Endothelial cell of umbilical vein (primary cell): ENCODE measurements around the gene GPR17. TPM values are rescaled to one million over a fixed set of nuclear protein-coding genes. Genes with fewer than 3 reads are reported as not detected.

Experiments
- BruUV-seq: library from RNA; stranded (reverse); fragments of 400-500 nt; replicated peaks from 2 replicates; lab custom pipeline; 2021; lab: Mats Ljungman, UMichigan
- CTCF ChIA-PET: fragments of 300-600, 350-600 bp; sonication (Branson Sonifier 250); formaldehyde crosslinking; loops from one replicate; lab custom pipeline; 2021; ENCODE audit warnings: antibody characterized with exemption, inconsistent platforms; lab: Charles Lee
- POLR2A ChIA-PET: fragments of 300-600, 350-600 bp; sonication (Branson Sonifier 250); formaldehyde crosslinking; loops from one replicate; lab custom pipeline; 2021; ENCODE audit warnings: antibody characterized with exemption, inconsistent platforms; lab: Charles Lee
- DNase-seq: peaks from one replicate; pipeline ENCODE4 v3.0.0-alpha.2; 2011; ENCODE audit warnings: low read depth, low spot score
- FAIRE-seq: peaks from 2 replicates; lab custom pipeline; 2011; peaks lifted over from hg19 to GRCh38; lab: Jason Lieb, UNC
- H2AFZ ChIP-seq: 2 replicates; pipeline ENCODE4 v1.6.0; 2012; ENCODE audit warnings: low read depth, low read length, control low read depth, inconsistent platforms
- H3K27ac ChIP-seq: 2 replicates; pipeline ENCODE4 v1.5.1; 2011; ENCODE audit warnings: low read depth, mild to moderate bottlenecking, control low read depth, low read length, moderate library complexity; ENCODE audit not compliant: insufficient read depth
- H3K27me3 ChIP-seq, 2 experiments: 2 replicates each; pipeline versions ENCODE4 v1.6.0 to v1.6.1; 2011; ENCODE audit warnings: low read length in 2 of 2, mixed read lengths in 1 of 2; ENCODE audit not compliant: control insufficient read depth in 2 of 2, insufficient read depth in 2 of 2
- H3K36me3 ChIP-seq, 2 experiments: 2 replicates in 1 of 2; 3 replicates in 1 of 2; pipeline ENCODE4 v1.5.1; 2011; ENCODE audit warnings: low read length in 2 of 2, mild to moderate bottlenecking in 1 of 2, moderate library complexity in 1 of 2; ENCODE audit not compliant: control insufficient read depth in 2 of 2, insufficient read depth in 2 of 2; ENCODE audit errors: extremely low read depth in 1 of 2
- H3K4me1 ChIP-seq: 3 replicates; pipeline ENCODE4 v1.5.1; 2011; ENCODE audit warnings: mild to moderate bottlenecking, low read length; ENCODE audit not compliant: control insufficient read depth, insufficient read depth; ENCODE audit errors: extremely low read depth
- H3K4me2 ChIP-seq: 2 replicates; pipeline ENCODE4 v1.6.1; 2011; ENCODE audit warnings: low read length, control low read depth, mixed read lengths; ENCODE audit not compliant: insufficient read depth
- H3K4me3 ChIP-seq, 3 experiments: fragments of 200-600 bp in 1 of 3; sonication (generic), shearing (Covaris generic) in 1 of 3; replicated peaks in 1 of 3; 2 replicates each; pipeline ENCODE4 v1.5.1; 2011 to 2016; ENCODE audit warnings: control low read depth in 3 of 3, low read length in 3 of 3, mild to moderate bottlenecking in 2 of 3, inconsistent platforms in 1 of 3, low read depth in 1 of 3, moderate library complexity in 1 of 3; ENCODE audit not compliant: insufficient read depth in 1 of 3
- H3K79me2 ChIP-seq: 2 replicates; pipeline ENCODE4 v1.6.0; 2012; ENCODE audit warnings: low read length, inconsistent platforms; ENCODE audit not compliant: control insufficient read depth, insufficient read depth
- H3K9ac ChIP-seq: replicated peaks from 2 replicates; pipeline ENCODE3; 2011; ENCODE audit warnings: low read length, control low read depth; ENCODE audit not compliant: insufficient read depth; ENCODE audit errors: extremely low read depth
- H3K9me1 ChIP-seq: replicated peaks from 3 replicates; pipeline ENCODE4 v1.6.0; 2011; ENCODE audit warnings: mild to moderate bottlenecking, low read length; ENCODE audit not compliant: control insufficient read depth, insufficient read depth; ENCODE audit errors: extremely low read depth
- H3K9me3 ChIP-seq: replicated peaks from 2 replicates; pipeline ENCODE4 v1.5.1; 2012; ENCODE audit warnings: low read length, inconsistent platforms; ENCODE audit not compliant: control insufficient read depth, insufficient read depth
- H4K20me1 ChIP-seq: replicated peaks from 2 replicates; pipeline ENCODE3; 2011; ENCODE audit warnings: mild to moderate bottlenecking, low read length; ENCODE audit not compliant: control insufficient read depth, insufficient read depth; ENCODE audit errors: extremely low read depth
- EZH2 ChIP-seq: IDR thresholded peaks from 2 replicates; pipeline ENCODE4 v1.6.1; 2012; ENCODE audit warnings: borderline replicate concordance, low read depth, mild to moderate bottlenecking, moderate library complexity, low read length, inconsistent platforms; ENCODE audit not compliant: severe bottlenecking
- FOS ChIP-seq: IDR thresholded peaks from 2 replicates; pipeline ENCODE4 v1.6.1; 2011; ENCODE audit warnings: mild to moderate bottlenecking, low read length, moderate library complexity, borderline replicate concordance; ENCODE audit not compliant: insufficient read depth
- GATA2 ChIP-seq: IDR thresholded peaks from 2 replicates; pipeline ENCODE4 v1.7.0; 2011; ENCODE audit warnings: low read depth, mild to moderate bottlenecking, moderate library complexity, mixed read lengths, low read length; ENCODE audit not compliant: insufficient read length, insufficient read depth
- JUN ChIP-seq: IDR thresholded peaks from 2 replicates; pipeline ENCODE4 v1.6.1; 2011; ENCODE audit warnings: borderline replicate concordance, low read depth; ENCODE audit not compliant: insufficient read length, insufficient read depth
- MAX ChIP-seq: IDR thresholded peaks from 2 replicates; pipeline ENCODE4 v1.6.1; 2011; ENCODE audit not compliant: insufficient read depth, insufficient read length
- MYC ChIP-seq: IDR thresholded peaks from one replicate; pipeline ENCODE4 v1.6.1; 2011; ENCODE audit warnings: mild to moderate bottlenecking, low read depth, low read length
- POLR2A ChIP-seq: IDR thresholded peaks from 2 replicates; pipeline ENCODE4 v1.6.1; 2012; ENCODE audit warnings: low read depth, mild to moderate bottlenecking, control low read depth, low read length
- POLR2AphosphoS5 ChIP-seq: IDR thresholded peaks from 2 replicates; pipeline ENCODE4 v1.6.1; 2012; ENCODE audit warnings: low read depth, mild to moderate bottlenecking, control low read depth, low read length, moderate library complexity; ENCODE audit not compliant: insufficient read depth
- dilution Hi-C: fragments of 300-500 bp; cut with MboI; formaldehyde crosslinking; loops from one replicate; pipeline ENCODE4 v1.15.0; 2019; ENCODE audit warnings: low sequenced_read_pairs; ENCODE audit not compliant: extremely low pct_ligation_motif_present
- intact Hi-C: fragments of 100-400 bp; cut with micrococcal nuclease; formaldehyde crosslinking; loops from one replicate; pipeline ENCODE4 v1.10.0; 2022
- polyA plus RNA-seq, 4 experiments: library from polyadenylated mRNA; depleted of rRNA in 3 of 4; stranded (reverse) in 3 of 4; unstranded in 1 of 4; fragments of >200 nt; gene quantifications; 2 replicates each; pipeline versions ENCODE4 v1.2.1 to v1.2.3, GENCODE V29; 2011 to 2012; ENCODE audit warnings: missing spikeins in 1 of 4
- total RNA-seq: library from RNA; stranded (reverse); gene quantifications from 2 replicates; pipeline ENCODE4 v1.2.3, GENCODE V29; 2021
- TF ChIP-seq, protein P1 (sequence below), 2 donors: IDR thresholded peaks; 1 replicate in 1 of 2; 2 replicates in 1 of 2; pipeline ENCODE4 v1.5.1; 2011; ENCODE audit warnings: low read length in 2 of 2, mild to moderate bottlenecking in 2 of 2, moderate library complexity in 2 of 2, control low read depth in 1 of 2, inconsistent platforms in 1 of 2, low read depth in 1 of 2; ENCODE audit not compliant: insufficient read depth in 1 of 2; ENCODE audit errors: extremely low read depth in 1 of 2

Gene GPR17
- total and polyA plus RNA-seq, 2 donors (not counting 3 experiments of a cell fraction or from before 2014, with no cell fraction given): 0.10 TPM; not detected in 1

DNA sequence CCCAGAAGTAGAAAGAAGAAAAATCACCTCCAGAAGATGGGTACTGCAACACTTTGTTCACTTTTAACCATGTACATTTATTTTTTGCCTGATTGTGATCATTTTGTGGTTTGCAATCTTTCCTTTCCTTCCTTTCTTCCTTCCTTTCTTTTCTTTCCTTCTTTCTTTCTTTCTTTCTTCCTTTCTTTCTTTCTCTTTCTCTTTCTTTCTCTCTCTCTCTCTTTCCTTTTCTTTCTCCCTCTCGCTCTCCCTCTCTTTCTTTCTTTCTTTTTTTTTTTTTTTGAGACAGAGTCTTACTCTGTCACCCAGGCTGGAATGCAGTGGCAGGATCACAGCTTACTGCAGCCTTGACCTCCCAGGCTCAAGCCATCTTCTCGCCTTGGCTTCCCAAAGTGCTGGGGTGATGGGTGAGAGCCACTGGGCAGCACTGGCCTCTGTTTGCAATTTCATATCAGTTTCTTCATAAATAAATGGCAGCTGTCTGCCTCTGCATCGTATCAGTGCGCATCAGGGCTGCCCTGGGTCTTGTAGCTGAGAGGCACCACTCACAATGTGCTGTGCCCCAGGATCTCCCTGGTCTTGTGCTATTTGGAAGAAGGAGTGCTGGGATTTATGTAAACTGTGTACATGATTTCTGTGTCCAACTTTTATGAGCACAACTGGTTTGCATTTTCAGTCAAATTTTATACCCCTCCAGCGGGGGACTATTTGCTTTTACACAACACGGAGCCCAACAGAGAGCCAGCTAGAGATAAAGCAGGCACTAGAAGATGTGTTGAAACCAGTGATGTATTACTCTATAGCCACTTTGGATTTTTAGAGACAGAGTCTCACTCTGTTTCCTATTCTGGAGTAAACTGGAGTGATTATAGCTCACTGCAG lies 36.3 kb downstream of the GPR17 start:
- CTCF ChIA-PET: interaction anchor here (0.8 to 4.7 kb wide), 8 partner anchors 12 to 155 kb away, joined by 3 to 38 read pairs (median 6); no protein-coding TSS in a partner anchor

More for the DNA sequence above, 36.3 kb downstream of the GPR17 start:
- intact Hi-C loops (no loop called here), dilution Hi-C loops (no loop called here)
- no peak for TF ChIP-seq JUN
- no peak for TF ChIP-seq MYC
- TF ChIP-seq, protein P1, sequence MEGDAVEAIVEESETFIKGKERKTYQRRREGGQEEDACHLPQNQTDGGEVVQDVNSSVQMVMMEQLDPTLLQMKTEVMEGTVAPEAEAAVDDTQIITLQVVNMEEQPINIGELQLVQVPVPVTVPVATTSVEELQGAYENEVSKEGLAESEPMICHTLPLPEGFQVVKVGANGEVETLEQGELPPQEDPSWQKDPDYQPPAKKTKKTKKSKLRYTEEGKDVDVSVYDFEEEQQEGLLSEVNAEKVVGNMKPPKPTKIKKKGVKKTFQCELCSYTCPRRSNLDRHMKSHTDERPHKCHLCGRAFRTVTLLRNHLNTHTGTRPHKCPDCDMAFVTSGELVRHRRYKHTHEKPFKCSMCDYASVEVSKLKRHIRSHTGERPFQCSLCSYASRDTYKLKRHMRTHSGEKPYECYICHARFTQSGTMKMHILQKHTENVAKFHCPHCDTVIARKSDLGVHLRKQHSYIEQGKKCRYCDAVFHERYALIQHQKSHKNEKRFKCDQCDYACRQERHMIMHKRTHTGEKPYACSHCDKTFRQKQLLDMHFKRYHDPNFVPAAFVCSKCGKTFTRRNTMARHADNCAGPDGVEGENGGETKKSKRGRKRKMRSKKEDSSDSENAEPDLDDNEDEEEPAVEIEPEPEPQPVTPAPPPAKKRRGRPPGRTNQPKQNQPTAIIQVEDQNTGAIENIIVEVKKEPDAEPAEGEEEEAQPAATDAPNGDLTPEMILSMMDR (IDR thresholded peaks at IDR 0.05; ENCODE audit: extremely low read depth in 1 of 2, insufficient read depth in 1 of 2, low read depth in 1 of 2, low read length in 2 of 2): no peak
- TF ChIP-seq EZH2: no peak
- no peak for TF ChIP-seq MAX
- TF ChIP-seq POLR2A: no peak
- TF ChIP-seq POLR2AphosphoS5: no peak
- TF ChIP-seq FOS: no peak
- TF ChIP-seq GATA2: no peak
- Histone ChIP-seq H3K9me1 (no peaks in the 10 kb centered on the region), H3K79me2 (no peaks in the 10 kb centered on the region), H3K4me2 (no peak overlapping the region), H2AFZ (no peak overlapping the region), H3K36me3 (no peaks in the 10 kb centered on the region), H3K9me3 (no peaks in the 10 kb centered on the region), H3K4me3 (no peak overlapping the region), H3K9ac (no peak overlapping the region), H3K27ac (no peak overlapping the region), H3K27me3 (no peaks in the 10 kb centered on the region), H3K4me1 (peaks cover 12% of the 10 kb centered on the region), H4K20me1 (no peaks in the 10 kb centered on the region)
- no TSS peak for BruUV-seq
- FAIRE-seq (peak; percentile 76), DNase-seq (no peak)
- POLR2A ChIA-PET: no interaction called here
